K562 (cell line): Measurements from ENCODE around the gene C10orf90. TPM values are rescaled to one million over a fixed set of nuclear protein-coding genes. Genes with fewer than 3 reads are reported as not detected.

Experiments
- ETS2 ChIP-seq: IDR thresholded peaks from 2 replicates; pipeline ENCODE4 v1.6.1; 2016; ENCODE audit warnings: borderline replicate concordance, missing genetic modification characterization, mild to moderate bottlenecking, moderate library complexity, missing compliant biosample characterization; ENCODE audit not compliant: poor library complexity, severe bottlenecking
- HLTF ChIP-seq: fragments of 450-650 bp; IDR thresholded peaks from 2 replicates; pipeline ENCODE4 v1.6.1; 2016
- HNRNPK ChIP-seq: fragments of 200-400 bp; formaldehyde crosslinking; IDR thresholded peaks from one replicate; pipeline ENCODE4 v1.6.1; 2018; ENCODE audit warnings: mild to moderate bottlenecking, low read depth, low read length; ENCODE audit not compliant: poor library complexity, severe bottlenecking
- HNRNPLL ChIP-seq: fragments of 200-400 bp; formaldehyde crosslinking; IDR thresholded peaks from 2 replicates; pipeline ENCODE4 v1.6.1; 2017; ENCODE audit warnings: low read length, low read depth, mild to moderate bottlenecking; ENCODE audit not compliant: poor library complexity, severe bottlenecking
- NFE2L1 ChIP-seq: fragments of 450-650 bp; IDR thresholded peaks from 2 replicates; pipeline ENCODE4 v1.6.1; 2016; ENCODE audit warnings: missing genetic modification characterization, low read depth, mild to moderate bottlenecking, missing compliant biosample characterization, moderate library complexity, borderline replicate concordance
- RREB1 ChIP-seq: fragments of 250-450 bp; sonication (Bioruptor Pico); IDR thresholded peaks from 2 replicates; pipeline ENCODE4 v1.4.0; 2020
- STAT6 ChIP-seq: sonication (generic); formaldehyde crosslinking; IDR thresholded peaks from 2 replicates; pipeline ENCODE4 v1.8.1; 2023; ENCODE audit warnings: mild to moderate bottlenecking, missing genetic modification reagents
- ZBTB8A ChIP-seq: fragments of 450-650 bp; IDR thresholded peaks from 2 replicates; pipeline ENCODE4 v1.6.1; 2018; ENCODE audit warnings: mild to moderate bottlenecking, moderate library complexity; ENCODE audit not compliant: partially characterized antibody
- ZNF253 ChIP-seq: fragments of 250-450 bp; sonication (Bioruptor Pico); conservative IDR thresholded peaks from 2 replicates; pipeline ENCODE4 v1.6.1; 2021; ENCODE audit warnings: mild to moderate bottlenecking
- ZNF511 ChIP-seq: sonication (generic); formaldehyde crosslinking; IDR thresholded peaks from 2 replicates; pipeline ENCODE4 v1.8.0; 2022; ENCODE audit warnings: mild to moderate bottlenecking, missing genetic modification reagents
- ZNF57 ChIP-seq: fragments of 450-650 bp; formaldehyde crosslinking; IDR thresholded peaks from 2 replicates; pipeline ENCODE4 v1.4.0; 2020; ENCODE audit warnings: mild to moderate bottlenecking, moderate library complexity
- polyA plus RNA-seq, 8 experiments: library from polyadenylated mRNA; depleted of rRNA in 4 of 8; stranded (reverse) in 5 of 8; unstranded in 3 of 8; fragments of >200 nt; fragmentation: Nextera tagmentation in 2 of 8; fragmentation: Illumina TruSeq in 1 of 8; extraction: Ambion mirVana in 2 of 8; extraction: Trizol in 1 of 8; gene quantifications; 2 replicates each; pipeline versions ENCODE4 v1.2.1 to v1.2.3, GENCODE V29; 2011 to 2014; ENCODE audit warnings: inconsistent platforms in 1 of 8, missing spikeins in 1 of 8
- total RNA-seq, 7 experiments: library from RNA; depleted of rRNA in 6 of 7; stranded (reverse); fragments of >200 nt in 6 of 7; fragmentation: Illumina TruSeq in 2 of 7; extraction: Trizol in 2 of 7; gene quantifications; 2 replicates each; pipeline versions ENCODE4 v1.2.1 to v1.2.3, GENCODE V29; 2011 to 2021; ENCODE audit warnings: low replicate concordance in 1 of 7
- TF ChIP-seq, protein P1 (sequence below), 2 experiments: fragments of 450-650 bp in 1 of 2; sonication (generic) in 1 of 2; formaldehyde crosslinking; conservative IDR thresholded peaks; 2 replicates each; pipeline versions ENCODE4 v1.4.0 to v1.8.1; 2020 to 2022; ENCODE audit warnings: mild to moderate bottlenecking in 1 of 2, missing genetic modification reagents in 1 of 2

Gene C10orf90
- total and polyA plus RNA-seq, 9 of the 15 experiments (the other 6 are each of a cell fraction or from before 2014, with no cell fraction given), result not detected

DNA sequence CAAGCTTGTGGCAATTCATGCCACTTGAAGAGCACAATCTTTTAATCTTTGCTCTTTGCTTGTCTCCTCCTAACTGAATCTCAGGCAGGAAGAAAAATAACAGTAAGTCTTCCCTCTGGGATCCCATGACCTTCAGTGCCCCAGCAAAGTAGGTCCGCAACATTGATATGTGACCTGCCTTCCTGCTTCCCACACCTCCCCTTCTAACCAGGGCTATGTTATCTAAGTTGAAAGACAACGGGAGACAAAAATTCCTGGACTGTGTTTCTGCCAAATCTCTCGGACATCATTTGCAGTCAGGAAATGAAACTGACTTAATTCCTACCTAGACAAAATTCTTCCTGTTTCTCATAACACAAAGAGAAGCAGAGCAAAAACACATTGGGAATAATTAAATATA lies 53.8 kb downstream of the C10orf90 start (continued):
- TF ChIP-seq, protein P1, sequence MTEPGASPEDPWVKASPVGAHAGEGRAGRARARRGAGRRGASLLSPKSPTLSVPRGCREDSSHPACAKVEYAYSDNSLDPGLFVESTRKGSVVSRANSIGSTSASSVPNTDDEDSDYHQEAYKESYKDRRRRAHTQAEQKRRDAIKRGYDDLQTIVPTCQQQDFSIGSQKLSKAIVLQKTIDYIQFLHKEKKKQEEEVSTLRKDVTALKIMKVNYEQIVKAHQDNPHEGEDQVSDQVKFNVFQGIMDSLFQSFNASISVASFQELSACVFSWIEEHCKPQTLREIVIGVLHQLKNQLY (CRISPR knock-in tag; conservative IDR thresholded peaks at IDR 0.05), result no peak
- TF ChIP-seq NFE2L1 (tag), result no peak
- TF ChIP-seq HNRNPK, result no peak
- no peak for TF ChIP-seq ZNF253 (CRISPR knock-in tag)
- TF ChIP-seq STAT6 (CRISPR knock-in tag), result no peak
- no peak for TF ChIP-seq ETS2 (tag)
- no peak for TF ChIP-seq HNRNPLL
- no peak for TF ChIP-seq ZNF57 (CRISPR knock-in tag)
- TF ChIP-seq ZBTB8A, result no peak
- no peak for TF ChIP-seq RREB1 (CRISPR knock-in tag)
- TF ChIP-seq HLTF, result no peak
- TF ChIP-seq ZNF511 (CRISPR knock-in tag), result no peak
